Measurements from ENCODE around the gene VPS54. TPM values are rescaled to one million over a fixed set of nuclear protein-coding genes. Genes with fewer than 3 reads are reported as not detected.
A peak's percentile ranks its signal among the peaks of the same experiment; 100 is the strongest.
"Not testable (repeated sequence)": the region's sequence is repeated elsewhere in the genome, so short reads cannot be mapped to it uniquely, and the experiment has no call there.

Gene VPS54
- total RNA-seq, 1 donor from 2014 or later: 34.8 TPM

DNA sequence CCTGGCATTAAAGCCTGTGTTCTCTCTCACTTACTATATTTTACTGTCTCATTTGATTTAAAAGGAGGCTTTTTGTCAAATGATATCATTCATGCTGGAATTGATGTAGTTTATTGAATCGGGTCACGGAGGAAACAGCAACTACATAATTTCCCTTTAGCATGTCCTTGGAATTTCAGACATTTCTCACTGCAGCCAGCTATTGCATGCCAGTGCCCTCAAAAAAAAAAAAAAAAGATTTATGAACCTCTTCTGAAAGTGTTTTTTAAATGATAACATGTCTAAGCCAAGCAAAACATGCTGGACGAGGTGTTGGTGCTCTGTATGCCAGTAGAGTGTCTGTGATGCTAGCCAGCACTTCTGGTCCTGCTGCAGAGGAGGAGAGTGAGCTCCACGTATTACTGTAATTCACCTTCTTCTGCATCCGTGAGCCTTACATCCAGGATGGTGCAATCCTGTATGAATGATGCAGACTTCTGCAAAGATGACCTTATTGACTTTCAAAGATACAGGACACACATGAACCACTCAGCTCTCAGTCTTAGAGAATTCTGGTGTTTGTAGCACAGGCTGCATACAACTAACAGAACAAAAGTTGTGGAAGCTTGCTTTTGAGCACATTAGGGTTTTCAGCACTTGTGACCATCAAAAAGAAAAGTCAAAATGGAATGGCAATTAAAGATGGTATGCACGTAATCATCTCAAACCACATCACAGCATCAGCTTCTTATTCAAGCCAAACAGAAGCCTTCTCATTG is 146.5 kb downstream of the VPS54 start:
- no peak for DNase-seq (ENCODE audit: low read depth)

GRCh38 chr2:63871864-63872263 is 147.4 kb downstream of the VPS54 start:
- no peak for DNase-seq (ENCODE audit: low read depth)

DNA sequence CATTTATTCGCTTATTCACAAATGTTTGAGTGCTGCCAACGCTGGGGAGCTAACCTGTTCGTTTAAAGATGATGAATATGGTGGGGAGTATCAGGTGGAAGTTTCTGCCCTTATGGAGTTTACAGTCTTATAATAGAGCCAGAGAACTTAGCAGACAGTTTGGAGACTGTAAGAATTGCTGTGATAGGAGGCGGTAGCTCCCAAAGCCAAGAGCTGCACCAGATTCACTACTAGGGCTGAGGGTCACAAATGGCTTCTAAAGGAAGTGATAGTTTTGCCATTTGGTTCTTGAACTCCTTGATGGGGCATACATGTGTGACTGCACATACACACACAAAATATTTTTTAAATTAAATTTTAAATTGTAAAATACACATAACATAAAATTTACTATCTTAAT is 148.5 kb downstream of the VPS54 start:
- DNase-seq (ENCODE audit: low read depth): no peak

DNA sequence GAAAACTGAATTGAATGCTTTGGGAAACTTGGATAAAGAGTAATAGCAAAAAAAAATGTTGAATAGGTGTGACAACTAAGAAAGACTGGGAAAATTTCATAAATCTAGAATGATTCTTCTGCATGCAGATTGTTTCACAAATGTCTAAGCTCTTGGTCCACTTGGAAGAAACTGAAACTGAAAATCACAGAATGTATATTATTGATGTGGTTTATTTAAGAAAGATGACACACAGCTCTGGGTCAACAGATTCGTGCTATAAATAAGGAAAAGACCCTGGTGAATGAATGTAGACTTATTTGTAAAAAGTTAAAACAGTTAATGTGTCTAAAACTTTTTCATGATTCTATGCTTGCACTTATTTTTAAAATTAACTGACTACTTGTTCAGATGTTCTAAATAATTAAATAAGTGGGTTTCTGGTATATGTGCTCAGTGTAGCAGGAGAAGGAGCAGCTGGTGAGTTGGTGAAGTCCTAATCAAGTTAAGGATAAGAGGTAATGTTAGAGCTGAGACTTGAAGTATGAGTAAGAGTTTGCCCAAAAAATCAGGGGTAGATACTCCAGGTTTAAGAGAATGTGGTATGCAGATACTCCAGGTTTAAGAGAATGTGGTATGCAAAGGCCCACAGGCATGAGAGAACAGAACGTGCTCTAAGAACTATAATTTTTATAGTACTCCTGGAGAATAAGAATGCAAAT is 153.1 kb downstream of the VPS54 start:
- DNase-seq (ENCODE audit: low read depth): no peak

DNA sequence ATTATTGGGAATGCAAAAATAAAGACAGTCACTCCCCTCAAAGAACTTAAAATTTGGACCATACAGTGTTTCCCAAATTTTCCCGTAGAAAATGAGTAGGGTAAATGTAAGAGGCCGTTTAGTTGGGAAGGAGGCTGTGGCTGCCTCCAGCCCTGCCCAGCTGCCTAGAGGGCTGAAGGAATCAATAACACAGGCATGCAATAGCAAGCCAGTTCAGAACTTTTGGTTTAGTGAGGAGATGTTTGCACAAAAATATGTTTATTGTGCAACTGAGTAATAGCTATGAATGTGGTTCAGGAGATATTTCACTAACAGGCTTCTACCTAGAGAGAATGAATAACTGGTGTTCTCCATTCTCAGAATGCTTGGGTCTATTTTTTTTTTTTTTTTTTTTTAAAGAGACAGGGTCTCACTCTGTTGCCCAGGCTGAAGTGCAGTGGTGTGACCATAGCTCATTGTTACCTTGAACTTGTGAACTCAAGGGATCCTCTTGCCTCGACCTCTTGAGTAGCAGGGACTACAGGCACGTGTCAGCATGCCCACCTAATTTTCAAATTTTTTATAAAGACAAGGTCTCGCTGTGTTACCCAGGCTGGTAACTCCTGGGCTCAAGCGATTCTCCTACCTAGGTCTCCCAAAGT is 153.9 kb downstream of the VPS54 start:
- DNase-seq (ENCODE audit: low read depth): peak; percentile 26

DNA sequence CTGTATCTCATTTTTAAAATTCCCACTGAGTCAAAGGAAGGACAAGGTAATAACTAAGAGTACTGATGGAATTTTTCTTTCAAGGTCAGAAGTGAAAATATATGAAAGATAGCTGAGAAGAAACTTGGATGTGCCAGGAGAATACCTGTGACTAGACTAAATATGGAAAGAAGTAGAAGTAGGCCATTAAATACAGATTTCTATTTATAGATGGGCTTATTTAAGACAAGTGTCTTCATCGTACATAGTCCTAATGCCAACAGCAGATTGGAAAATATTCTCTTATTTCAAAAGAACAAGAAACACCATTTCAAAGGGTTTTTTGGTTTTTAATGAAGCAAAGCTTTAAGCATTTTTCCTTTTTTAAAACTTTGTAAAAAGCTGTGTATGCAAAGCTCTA is 155.5 kb downstream of the VPS54 start:
- no peak for DNase-seq (ENCODE audit: low read depth)

- peak; percentile 82 for DNase-seq (ENCODE audit: low read depth)
These were observed 156.4 kb downstream of the VPS54 start for GRCh38 chr2:63862806-63863205.

DNA sequence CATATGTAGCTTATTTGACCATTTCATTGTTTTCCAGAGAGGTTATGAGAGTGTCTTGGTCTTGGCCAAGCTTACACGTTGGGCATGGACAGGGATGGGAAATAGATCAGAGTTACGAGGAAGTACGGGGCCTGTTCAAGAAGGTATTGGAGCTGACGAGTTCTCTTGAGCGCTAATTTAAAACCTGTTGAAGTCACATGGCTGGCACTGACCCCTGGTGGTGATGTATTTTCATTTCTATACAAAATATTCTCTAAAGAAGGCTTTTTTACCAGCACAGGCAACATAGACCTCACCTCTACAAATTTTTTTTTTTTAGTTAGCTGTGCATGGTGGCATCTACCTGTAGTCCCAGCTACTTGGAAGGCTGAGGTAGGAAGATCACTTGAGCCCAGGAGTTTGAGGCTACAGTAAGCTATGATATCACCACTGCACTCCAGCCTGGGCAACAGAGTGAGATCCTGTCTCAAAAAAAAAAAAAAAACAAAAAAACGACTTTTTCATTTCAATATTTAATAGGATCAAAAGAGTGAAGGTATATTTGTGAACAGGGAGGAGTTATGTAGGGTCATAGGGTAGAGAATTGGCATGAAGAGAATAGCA is 157.9 kb downstream of the VPS54 start:
- peak; percentile 60 for DNase-seq (ENCODE audit: low read depth)

GRCh38 chr2:63858291-63858690 is 160.9 kb downstream of the VPS54 start:
- DNase-seq (ENCODE audit: low read depth): no peak

DNA sequence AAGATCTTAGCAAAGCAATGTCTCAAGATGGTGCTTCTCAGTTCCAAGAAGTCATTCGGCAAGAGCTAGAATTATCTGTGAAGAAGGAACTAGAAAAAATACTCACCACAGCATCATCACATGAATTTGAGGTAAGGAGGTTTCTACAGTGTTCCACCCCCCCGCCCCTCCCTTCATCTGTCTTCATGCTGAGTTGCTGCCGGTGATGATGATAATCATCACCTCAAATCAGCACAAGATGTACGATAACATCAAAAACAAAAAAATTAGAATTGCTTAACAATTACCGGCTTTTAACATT is 163.0 kb downstream of the VPS54 start:
- DNase-seq (ENCODE audit: low read depth): no peak

GRCh38 chr2:63855418-63856302 is 163.6 kb downstream of the VPS54 start:
- DNase-seq (ENCODE audit: low read depth): no peak

DNA sequence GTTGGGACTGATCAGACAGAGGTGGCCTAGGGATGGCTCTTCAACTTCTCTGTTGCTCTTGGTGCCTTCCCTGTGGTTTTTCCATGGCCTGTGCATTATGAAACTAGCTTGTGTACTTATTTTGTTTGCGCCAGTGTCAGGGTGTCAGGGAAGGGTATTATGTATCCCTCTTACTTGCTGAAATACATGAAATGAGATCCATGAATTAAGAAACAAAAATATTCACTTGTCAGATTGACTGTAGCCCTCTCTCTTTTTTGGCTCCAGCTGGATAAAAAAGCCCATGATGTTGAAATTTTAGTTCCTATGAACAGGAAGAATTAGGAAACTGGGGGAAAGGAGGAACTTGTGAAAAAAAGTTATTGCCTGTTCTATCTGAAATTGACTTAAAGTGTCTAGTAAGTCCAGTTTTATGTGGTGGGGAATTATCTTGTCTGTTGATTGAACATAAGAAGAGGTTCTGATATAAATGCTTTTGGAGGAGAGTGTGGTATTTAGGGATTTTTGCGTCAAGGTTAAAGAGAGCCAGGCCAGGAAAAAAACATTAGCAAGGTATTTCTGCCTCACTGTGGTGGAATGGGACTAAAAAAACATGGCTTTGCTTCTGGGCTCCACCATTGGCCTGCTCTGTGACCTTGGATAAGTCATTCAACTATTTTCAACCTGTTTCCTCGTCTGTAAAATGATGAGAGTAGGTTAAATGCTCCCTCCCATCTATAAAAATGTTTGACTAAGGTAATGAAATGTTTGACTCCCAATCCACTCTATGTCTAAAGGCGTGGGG is 165.5 kb downstream of the VPS54 start:
- no peak for DNase-seq (ENCODE audit: low read depth)

DNA sequence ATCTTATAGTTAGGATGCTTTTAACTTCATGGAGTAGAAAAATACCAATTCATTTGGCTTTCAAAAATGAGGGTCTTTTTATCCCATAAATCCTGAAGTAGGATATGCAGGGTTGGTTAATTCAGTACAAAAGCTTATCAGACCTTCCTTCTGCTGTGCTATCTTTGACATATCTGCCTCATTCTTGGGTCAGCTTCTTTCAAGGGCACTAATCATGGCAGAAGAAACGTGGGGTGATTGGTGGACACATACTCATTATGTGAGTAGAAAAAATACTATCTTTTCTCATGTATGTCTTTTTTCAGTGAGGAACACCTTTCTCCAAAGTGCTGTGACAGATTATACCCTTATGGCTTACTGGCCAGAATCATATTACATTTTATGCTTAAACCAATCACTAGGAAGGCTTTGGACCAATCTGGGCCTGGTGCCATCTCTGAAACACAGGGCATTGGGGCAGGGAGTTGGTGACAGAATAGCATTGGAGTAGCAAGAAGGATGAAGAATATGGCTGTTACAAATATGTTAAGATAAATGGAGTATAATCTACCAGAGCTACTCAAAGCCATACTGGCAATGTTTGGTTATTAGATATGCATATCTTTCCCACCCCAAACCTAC is 167.4 kb downstream of the VPS54 start:
- no peak for DNase-seq (ENCODE audit: low read depth)

GRCh38 chr2:63850649-63851048 is 168.6 kb downstream of the VPS54 start:
- DNase-seq (ENCODE audit: low read depth): no peak

- no peak for DNase-seq (ENCODE audit: low read depth)
These were observed 169.0 kb downstream of the VPS54 start for GRCh38 chr2:63850204-63850571.

GRCh38 chr2:63849381-63850203 is 169.6 kb downstream of the VPS54 start:
- DNase-seq (ENCODE audit: low read depth): peak; percentile 43

- not testable (repeated sequence) for DNase-seq (ENCODE audit: low read depth)
These were observed 171.7 kb downstream of the VPS54 start for GRCh38 chr2:63847571-63847970.

- no peak for DNase-seq (ENCODE audit: low read depth)
These were observed 172.7 kb downstream of the VPS54 start for GRCh38 chr2:63846487-63846886.

GRCh38 chr2:63845866-63846265 is 173.4 kb downstream of the VPS54 start:
- no peak for DNase-seq (ENCODE audit: low read depth)

GRCh38 chr2:63844616-63845015 is 174.6 kb downstream of the VPS54 start:
- DNase-seq (ENCODE audit: low read depth): no peak
